ENCODE results near the gene PARP16. TPM values are rescaled to one million over a fixed set of nuclear protein-coding genes. Genes with fewer than 3 reads are reported as not detected.

PARP16 gene
- 12.1 TPM for total RNA-seq

GRCh38 chr15:65286704-65287519 lies at the start of gene PARP16:
Gene PARP16 (minus strand): TSS chr15:65286883. CDS start chr15:65286426, 457 bp downstream.

GRCh38 chr15:65304381-65305149 lies 17.9 kb upstream of the PARP16 start, which contains the start of gene RNU5B-1:
Gene RNU5B-1 (plus strand): TSS chr15:65304677.

GRCh38 chr15:65210770-65211481 lies 75.8 kb downstream of the PARP16 start, which contains the start of gene CILP:
Gene CILP (minus strand): TSS chr15:65211473. CDS start chr15:65209755, 1,718 bp downstream.

Other genes with a start within 250 kb of the PARP16 start
- gene SLC51B, start 241.5 kb downstream of the PARP16 start, total RNA-seq: 0.60 TPM
- 18.6 TPM for gene RASL12, start 218.9 kb downstream of the PARP16 start, total RNA-seq
- gene KBTBD13, start 210.1 kb downstream of the PARP16 start, total RNA-seq: not detected
- gene UBAP1L, start 171.7 kb downstream of the PARP16 start, total RNA-seq: 22.0 TPM
- gene PDCD7, start 153.1 kb downstream of the PARP16 start, total RNA-seq: 27.2 TPM
- gene CLPX, start 101.5 kb downstream of the PARP16 start, total RNA-seq: 100 TPM
- gene CILP, start 75.4 kb downstream of the PARP16 start, total RNA-seq: 9.2 TPM
- not detected for gene RNU5A-1, start 9.2 kb upstream of the PARP16 start, total RNA-seq
- not detected for gene RNU5B-1, start 17.8 kb upstream of the PARP16 start, total RNA-seq
- gene IGDCC3, start 91.1 kb upstream of the PARP16 start, total RNA-seq: 5.4 TPM
- gene IGDCC4, start 136.1 kb upstream of the PARP16 start, total RNA-seq: 43.7 TPM
- 54.4 TPM for gene DPP8, start 230.8 kb upstream of the PARP16 start, total RNA-seq
- gene HACD3, start 243.6 kb upstream of the PARP16 start, total RNA-seq: 124 TPM